ENCODE results near the gene MYO1A. TPM values are rescaled to one million over a fixed set of nuclear protein-coding genes. Genes with fewer than 3 reads are reported as not detected.

The MYO1A gene
- total and polyA plus RNA-seq, 2 of the 13 experiments (the other 11 are each of a cell fraction or from before 2014, with no cell fraction given), result 5.3 to 6.0 TPM

DNA sequence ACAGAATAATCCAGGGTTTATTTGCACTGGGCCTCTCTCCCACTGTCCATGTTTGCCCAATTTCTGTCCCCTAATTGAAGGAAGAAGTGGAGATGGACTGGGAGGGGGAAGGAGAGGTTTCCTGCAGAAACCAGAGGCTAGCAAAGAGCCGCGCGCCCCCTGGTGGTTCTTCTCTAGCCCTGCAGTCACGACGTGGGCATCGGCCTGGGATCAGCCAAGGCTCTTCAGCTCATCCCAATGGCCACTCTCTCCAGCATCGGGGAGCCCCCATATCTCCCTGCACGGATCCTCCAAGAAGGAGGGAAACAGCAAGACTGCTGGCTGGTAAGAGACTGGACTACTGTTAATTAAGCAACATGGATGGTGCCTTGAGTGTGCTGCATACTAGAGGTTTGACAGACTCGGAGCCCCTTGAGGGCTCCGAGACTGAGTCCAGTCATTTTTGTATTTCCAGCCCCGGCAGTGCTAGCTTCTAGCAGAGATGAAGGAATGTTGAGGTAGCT, 62.3 kb downstream of the MYO1A start (continued):
- TF ChIP-seq, protein P1, sequence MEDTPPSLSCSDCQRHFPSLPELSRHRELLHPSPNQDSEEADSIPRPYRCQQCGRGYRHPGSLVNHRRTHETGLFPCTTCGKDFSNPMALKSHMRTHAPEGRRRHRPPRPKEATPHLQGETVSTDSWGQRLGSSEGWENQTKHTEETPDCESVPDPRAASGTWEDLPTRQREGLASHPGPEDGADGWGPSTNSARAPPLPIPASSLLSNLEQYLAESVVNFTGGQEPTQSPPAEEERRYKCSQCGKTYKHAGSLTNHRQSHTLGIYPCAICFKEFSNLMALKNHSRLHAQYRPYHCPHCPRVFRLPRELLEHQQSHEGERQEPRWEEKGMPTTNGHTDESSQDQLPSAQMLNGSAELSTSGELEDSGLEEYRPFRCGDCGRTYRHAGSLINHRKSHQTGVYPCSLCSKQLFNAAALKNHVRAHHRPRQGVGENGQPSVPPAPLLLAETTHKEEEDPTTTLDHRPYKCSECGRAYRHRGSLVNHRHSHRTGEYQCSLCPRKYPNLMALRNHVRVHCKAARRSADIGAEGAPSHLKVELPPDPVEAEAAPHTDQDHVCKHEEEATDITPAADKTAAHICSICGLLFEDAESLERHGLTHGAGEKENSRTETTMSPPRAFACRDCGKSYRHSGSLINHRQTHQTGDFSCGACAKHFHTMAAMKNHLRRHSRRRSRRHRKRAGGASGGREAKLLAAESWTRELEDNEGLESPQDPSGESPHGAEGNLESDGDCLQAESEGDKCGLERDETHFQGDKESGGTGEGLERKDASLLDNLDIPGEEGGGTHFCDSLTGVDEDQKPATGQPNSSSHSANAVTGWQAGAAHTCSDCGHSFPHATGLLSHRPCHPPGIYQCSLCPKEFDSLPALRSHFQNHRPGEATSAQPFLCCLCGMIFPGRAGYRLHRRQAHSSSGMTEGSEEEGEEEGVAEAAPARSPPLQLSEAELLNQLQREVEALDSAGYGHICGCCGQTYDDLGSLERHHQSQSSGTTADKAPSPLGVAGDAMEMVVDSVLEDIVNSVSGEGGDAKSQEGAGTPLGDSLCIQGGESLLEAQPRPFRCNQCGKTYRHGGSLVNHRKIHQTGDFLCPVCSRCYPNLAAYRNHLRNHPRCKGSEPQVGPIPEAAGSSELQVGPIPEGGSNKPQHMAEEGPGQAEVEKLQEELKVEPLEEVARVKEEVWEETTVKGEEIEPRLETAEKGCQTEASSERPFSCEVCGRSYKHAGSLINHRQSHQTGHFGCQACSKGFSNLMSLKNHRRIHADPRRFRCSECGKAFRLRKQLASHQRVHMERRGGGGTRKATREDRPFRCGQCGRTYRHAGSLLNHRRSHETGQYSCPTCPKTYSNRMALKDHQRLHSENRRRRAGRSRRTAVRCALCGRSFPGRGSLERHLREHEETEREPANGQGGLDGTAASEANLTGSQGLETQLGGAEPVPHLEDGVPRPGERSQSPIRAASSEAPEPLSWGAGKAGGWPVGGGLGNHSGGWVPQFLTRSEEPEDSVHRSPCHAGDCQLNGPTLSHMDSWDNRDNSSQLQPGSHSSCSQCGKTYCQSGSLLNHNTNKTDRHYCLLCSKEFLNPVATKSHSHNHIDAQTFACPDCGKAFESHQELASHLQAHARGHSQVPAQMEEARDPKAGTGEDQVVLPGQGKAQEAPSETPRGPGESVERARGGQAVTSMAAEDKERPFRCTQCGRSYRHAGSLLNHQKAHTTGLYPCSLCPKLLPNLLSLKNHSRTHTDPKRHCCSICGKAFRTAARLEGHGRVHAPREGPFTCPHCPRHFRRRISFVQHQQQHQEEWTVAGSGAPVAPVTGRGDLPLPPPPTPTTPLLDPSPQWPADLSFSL (CRISPR knock-in tag; IDR thresholded peaks at IDR 0.05), result no peak
- TF ChIP-seq PLRG1 (conservative IDR thresholded peaks at IDR 0.05), result no peak
- TF ChIP-seq ZNF24 (IDR thresholded peaks at IDR 0.05), result no peak
- TF ChIP-seq, protein P2, sequence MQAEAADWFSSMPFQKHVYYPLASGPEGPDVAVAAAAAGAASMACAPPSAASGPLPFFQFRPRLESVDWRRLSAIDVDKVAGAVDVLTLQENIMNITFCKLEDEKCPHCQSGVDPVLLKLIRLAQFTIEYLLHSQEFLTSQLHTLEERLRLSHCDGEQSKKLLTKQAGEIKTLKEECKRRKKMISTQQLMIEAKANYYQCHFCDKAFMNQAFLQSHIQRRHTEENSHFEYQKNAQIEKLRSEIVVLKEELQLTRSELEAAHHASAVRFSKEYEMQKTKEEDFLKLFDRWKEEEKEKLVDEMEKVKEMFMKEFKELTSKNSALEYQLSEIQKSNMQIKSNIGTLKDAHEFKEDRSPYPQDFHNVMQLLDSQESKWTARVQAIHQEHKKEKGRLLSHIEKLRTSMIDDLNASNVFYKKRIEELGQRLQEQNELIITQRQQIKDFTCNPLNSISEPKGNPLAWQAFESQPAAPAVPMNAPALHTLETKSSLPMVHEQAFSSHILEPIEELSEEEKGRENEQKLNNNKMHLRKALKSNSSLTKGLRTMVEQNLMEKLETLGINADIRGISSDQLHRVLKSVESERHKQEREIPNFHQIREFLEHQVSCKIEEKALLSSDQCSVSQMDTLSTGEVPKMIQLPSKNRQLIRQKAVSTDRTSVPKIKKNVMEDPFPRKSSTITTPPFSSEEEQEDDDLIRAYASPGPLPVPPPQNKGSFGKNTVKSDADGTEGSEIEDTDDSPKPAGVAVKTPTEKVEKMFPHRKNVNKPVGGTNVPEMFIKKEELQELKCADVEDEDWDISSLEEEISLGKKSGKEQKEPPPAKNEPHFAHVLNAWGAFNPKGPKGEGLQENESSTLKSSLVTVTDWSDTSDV (CRISPR knock-in tag; IDR thresholded peaks at IDR 0.05), result no peak
- TF ChIP-seq KLF11 (CRISPR knock-in tag; IDR thresholded peaks at IDR 0.05), result no peak
- TF ChIP-seq, protein P3, sequence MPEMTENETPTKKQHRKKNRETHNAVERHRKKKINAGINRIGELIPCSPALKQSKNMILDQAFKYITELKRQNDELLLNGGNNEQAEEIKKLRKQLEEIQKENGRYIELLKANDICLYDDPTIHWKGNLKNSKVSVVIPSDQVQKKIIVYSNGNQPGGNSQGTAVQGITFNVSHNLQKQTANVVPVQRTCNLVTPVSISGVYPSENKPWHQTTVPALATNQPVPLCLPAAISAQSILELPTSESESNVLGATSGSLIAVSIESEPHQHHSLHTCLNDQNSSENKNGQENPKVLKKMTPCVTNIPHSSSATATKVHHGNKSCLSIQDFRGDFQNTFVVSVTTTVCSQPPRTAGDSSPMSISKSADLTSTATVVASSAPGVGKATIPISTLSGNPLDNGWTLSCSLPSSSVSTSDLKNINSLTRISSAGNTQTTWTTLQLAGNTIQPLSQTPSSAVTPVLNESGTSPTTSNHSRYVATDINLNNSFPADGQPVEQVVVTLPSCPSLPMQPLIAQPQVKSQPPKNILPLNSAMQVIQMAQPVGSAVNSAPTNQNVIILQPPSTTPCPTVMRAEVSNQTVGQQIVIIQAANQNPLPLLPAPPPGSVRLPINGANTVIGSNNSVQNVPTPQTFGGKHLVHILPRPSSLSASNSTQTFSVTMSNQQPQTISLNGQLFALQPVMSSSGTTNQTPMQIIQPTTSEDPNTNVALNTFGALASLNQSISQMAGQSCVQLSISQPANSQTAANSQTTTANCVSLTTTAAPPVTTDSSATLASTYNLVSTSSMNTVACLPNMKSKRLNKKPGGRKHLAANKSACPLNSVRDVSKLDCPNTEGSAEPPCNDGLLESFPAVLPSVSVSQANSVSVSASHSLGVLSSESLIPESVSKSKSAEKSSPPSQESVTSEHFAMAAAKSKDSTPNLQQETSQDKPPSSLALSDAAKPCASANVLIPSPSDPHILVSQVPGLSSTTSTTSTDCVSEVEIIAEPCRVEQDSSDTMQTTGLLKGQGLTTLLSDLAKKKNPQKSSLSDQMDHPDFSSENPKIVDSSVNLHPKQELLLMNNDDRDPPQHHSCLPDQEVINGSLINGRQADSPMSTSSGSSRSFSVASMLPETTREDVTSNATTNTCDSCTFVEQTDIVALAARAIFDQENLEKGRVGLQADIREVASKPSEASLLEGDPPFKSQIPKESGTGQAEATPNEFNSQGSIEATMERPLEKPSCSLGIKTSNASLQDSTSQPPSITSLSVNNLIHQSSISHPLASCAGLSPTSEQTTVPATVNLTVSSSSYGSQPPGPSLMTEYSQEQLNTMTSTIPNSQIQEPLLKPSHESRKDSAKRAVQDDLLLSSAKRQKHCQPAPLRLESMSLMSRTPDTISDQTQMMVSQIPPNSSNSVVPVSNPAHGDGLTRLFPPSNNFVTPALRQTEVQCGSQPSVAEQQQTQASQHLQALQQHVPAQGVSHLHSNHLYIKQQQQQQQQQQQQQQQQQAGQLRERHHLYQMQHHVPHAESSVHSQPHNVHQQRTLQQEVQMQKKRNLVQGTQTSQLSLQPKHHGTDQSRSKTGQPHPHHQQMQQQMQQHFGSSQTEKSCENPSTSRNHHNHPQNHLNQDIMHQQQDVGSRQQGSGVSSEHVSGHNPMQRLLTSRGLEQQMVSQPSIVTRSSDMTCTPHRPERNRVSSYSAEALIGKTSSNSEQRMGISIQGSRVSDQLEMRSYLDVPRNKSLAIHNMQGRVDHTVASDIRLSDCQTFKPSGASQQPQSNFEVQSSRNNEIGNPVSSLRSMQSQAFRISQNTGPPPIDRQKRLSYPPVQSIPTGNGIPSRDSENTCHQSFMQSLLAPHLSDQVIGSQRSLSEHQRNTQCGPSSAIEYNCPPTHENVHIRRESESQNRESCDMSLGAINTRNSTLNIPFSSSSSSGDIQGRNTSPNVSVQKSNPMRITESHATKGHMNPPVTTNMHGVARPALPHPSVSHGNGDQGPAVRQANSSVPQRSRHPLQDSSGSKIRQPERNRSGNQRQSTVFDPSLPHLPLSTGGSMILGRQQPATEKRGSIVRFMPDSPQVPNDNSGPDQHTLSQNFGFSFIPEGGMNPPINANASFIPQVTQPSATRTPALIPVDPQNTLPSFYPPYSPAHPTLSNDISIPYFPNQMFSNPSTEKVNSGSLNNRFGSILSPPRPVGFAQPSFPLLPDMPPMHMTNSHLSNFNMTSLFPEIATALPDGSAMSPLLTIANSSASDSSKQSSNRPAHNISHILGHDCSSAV (CRISPR knock-in tag; IDR thresholded peaks at IDR 0.05; ENCODE audit: borderline replicate concordance), result no peak
- TF ChIP-seq ZSCAN22 (CRISPR knock-in tag; IDR thresholded peaks at IDR 0.05), result no peak
- TF ChIP-seq ZNF775 (CRISPR knock-in tag; IDR thresholded peaks at IDR 0.05; ENCODE audit: borderline replicate concordance), result no peak
- no peak for TF ChIP-seq ZSCAN21 (CRISPR knock-in tag; IDR thresholded peaks at IDR 0.05; ENCODE audit: borderline replicate concordance)
- TF ChIP-seq ZNF329 (CRISPR knock-in tag; IDR thresholded peaks at IDR 0.05; ENCODE audit: low read depth), result no peak

Data from HepG2 (cell line).